ENCODE results near the gene OLFM3. TPM values are rescaled to one million over a fixed set of nuclear protein-coding genes. Genes with fewer than 3 reads are reported as not detected.

Gene OLFM3
- total RNA-seq, result not detected

DNA sequence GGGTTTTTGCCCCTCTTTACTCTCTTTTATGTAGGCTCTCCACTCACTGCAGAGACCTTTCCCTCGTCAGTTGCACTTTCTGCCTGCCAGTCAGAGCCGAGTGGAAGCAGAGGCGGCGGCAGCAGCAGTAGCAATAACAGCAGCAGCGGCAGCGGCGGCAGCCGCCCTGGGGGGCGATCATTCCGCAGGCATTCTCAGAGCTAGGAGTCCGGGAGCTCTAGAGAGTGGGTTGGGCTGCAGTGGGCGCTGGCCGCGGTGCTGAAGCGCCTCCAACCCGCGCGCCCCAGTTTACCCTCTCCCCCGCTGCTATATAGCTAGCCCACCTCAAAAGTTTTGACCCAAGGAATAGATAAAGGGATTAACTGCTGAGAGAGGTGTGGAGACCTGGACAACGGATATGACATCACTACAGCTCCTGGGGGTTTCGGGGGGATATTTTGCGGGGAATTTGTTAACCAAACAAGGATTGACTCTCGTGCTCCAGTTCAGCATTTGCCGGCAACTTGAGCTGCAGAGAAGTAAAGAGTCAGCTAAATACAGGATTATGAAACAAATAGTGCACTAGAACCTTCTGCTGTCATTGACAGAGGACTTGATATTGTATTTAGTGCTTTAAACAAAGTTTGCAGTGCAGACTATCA, at the start of gene OLFM3:
Gene OLFM3, minus strand, starts transcription at position 102 of the 641 bp plus-strand sequence.
- Histone ChIP-seq H3K36me3 (no peaks in the 10 kb centered on the region), H3K9me3 (no peaks in the 10 kb centered on the region), H3K27me3 (peaks cover 0 to 14% (median 0%) of the 10 kb centered on the region in 4 donors), H3K27ac (no peak within 1 kb of the TSS), H3K4me1 (no peaks in the 10 kb centered on the region), H3K4me3 (no peak within 1 kb of the TSS)
- DNase-seq, result no peak
- no peak for TF ChIP-seq POLR2A (IDR thresholded peaks at IDR 0.05)
- no peak for TF ChIP-seq CTCF (IDR thresholded peaks at IDR 0.05)
- intact Hi-C loops (cut with DNase I), result no loop called here
- 14 to 19% methylated on average over 6 to 14 of the region's 24 CpGs for WGBS, 2 donors

- no peaks in the 10 kb centered on the region for H3K9me3 ChIP-seq
- WGBS, 2 donors, result 86 to 87% methylated on average over 2 of the region's 2 CpGs
- H3K27me3 ChIP-seq, result no peaks in the 10 kb centered on the region
- H3K4me3 ChIP-seq, result no peak overlapping the region
- H3K4me1 ChIP-seq, result no peaks in the 10 kb centered on the region
- TF ChIP-seq CTCF (IDR thresholded peaks at IDR 0.05), result no peak
- no peak for TF ChIP-seq POLR2A (IDR thresholded peaks at IDR 0.05)
- no peak for DNase-seq
- no peaks in the 10 kb centered on the region for H3K36me3 ChIP-seq
- intact Hi-C loops (cut with DNase I), result no loop called here
- H3K27ac ChIP-seq, result no peak overlapping the region
These were observed 49.0 kb upstream of the OLFM3 start for GRCh38 chr1:102045752-102046151.

GRCh38 chr1:102032534-102032933, 35.8 kb upstream of the OLFM3 start:
- DNase-seq, result no peak
- Histone ChIP-seq H3K27ac (no peak overlapping the region), H3K9me3 (no peaks in the 10 kb centered on the region), H3K4me1 (no peaks in the 10 kb centered on the region), H3K36me3 (no peaks in the 10 kb centered on the region), H3K27me3 (no peaks in the 10 kb centered on the region), H3K4me3 (no peak overlapping the region)
- WGBS, 2 donors, result 53 to 56% methylated on average over 7 of the region's 7 CpGs
- intact Hi-C loops (cut with DNase I), result no loop called here
- TF ChIP-seq CTCF (IDR thresholded peaks at IDR 0.05) (no peak), POLR2A (IDR thresholded peaks at IDR 0.05) (no peak)

- H3K4me3 ChIP-seq, result no peak overlapping the region
- no peaks in the 10 kb centered on the region for H3K9me3 ChIP-seq
- no peaks in the 10 kb centered on the region for H3K27me3 ChIP-seq
- no peaks in the 10 kb centered on the region for H3K4me1 ChIP-seq
- intact Hi-C loops (cut with DNase I), result no loop called here
- no peak overlapping the region for H3K27ac ChIP-seq
- no peak for DNase-seq
- no peak for TF ChIP-seq CTCF (IDR thresholded peaks at IDR 0.05)
- TF ChIP-seq POLR2A (IDR thresholded peaks at IDR 0.05), result no peak
- no peaks in the 10 kb centered on the region for H3K36me3 ChIP-seq
These were observed 22.8 kb upstream of the OLFM3 start for GRCh38 chr1:102019530-102019929.

GRCh38 chr1:102015728-102016127, 19.0 kb upstream of the OLFM3 start:
- Histone ChIP-seq H3K27me3 (no peaks in the 10 kb centered on the region), H3K36me3 (no peaks in the 10 kb centered on the region), H3K4me1 (no peaks in the 10 kb centered on the region), H3K4me3 (no peak overlapping the region), H3K27ac (no peak overlapping the region), H3K9me3 (no peaks in the 10 kb centered on the region)
- no peak for TF ChIP-seq CTCF (IDR thresholded peaks at IDR 0.05)
- no peak for TF ChIP-seq POLR2A (IDR thresholded peaks at IDR 0.05)
- DNase-seq, result no peak
- WGBS, 2 donors, result 61 to 69% methylated on average over 3 of the region's 3 CpGs
- intact Hi-C loops (cut with DNase I), result no loop called here

All from esophagus squamous epithelium (tissue), 5 donors.